Fibroblast of gingiva (primary cell): Measurements from ENCODE around the gene DTNA.

Experiments
- DNase-seq: peaks from one replicate; pipeline ENCODE4 v3.0.0-alpha.2; 2011; ENCODE audit warnings: low read depth

The DTNA gene

GRCh38 chr18:34859496-34859895 lies 149.4 kb downstream of the DTNA start:
- DNase-seq = no peak

- no peak for DNase-seq
Measured at GRCh38 chr18:34862561-34862960, 152.5 kb downstream of the DTNA start.

DNA sequence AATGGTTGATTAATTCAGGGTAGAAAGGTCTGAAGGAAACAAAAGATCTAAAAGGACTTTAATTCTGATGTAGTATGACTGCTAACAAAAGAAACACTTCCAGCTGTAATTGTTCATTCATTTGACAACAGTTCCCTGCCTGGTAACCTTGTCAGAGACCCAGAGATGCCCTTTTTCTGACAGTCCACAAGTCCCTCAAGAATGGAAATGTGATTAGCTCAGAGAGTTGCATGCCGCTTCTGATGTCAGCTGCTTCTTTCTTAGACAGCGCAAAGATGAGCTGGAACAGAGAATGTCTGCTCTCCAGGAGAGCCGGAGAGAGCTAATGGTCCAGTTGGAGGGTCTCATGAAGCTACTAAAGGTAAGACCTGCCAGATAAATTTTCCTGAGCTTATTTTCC lies 153.6 kb downstream of the DTNA start:
- DNase-seq = no peak

- DNase-seq = no peak
Measured at GRCh38 chr18:34864836-34865497, 154.9 kb downstream of the DTNA start.

GRCh38 chr18:34866310-34866709 lies 156.2 kb downstream of the DTNA start:
- DNase-seq = no peak

GRCh38 chr18:34866739-34867138 lies 156.6 kb downstream of the DTNA start:
- no peak for DNase-seq

- DNase-seq = peak; percentile 7
Measured at GRCh38 chr18:34867520-34867919, 157.4 kb downstream of the DTNA start.

DNA sequence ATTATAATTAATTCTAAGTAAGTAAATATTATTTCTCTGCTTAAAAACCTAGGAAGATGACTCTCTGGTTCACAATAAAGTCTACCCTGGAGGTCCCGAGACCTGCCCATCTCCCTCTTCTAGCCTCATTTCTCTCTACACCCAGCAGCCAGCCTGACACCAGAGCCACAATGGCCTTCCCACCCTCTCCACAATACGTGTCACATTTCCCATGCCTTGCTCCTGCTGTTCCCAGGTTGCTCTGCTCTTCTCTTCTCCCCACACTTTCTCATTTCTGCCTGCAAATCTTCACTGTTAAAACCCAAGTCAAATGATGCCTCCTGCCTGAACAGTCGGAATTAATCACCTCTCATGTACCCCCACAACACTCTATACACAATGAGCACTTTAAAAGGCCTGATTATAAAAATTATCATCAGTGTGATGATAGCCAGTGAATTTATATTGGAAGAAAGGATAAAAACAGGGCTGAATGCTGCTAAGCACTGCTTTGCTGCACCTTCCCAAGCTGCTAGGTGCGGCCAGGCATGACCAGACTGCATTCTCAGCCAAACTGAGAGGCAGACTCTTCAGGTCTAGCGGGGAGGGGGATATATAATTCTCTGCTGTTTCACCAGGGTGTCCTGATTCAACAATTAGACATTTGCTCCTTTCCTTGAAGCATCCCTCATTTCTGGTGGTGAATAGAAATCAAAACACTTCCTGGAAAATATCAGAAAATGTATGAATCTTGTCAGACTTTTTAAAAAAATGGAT lies 160.6 kb downstream of the DTNA start:
- DNase-seq = no peak

DNA sequence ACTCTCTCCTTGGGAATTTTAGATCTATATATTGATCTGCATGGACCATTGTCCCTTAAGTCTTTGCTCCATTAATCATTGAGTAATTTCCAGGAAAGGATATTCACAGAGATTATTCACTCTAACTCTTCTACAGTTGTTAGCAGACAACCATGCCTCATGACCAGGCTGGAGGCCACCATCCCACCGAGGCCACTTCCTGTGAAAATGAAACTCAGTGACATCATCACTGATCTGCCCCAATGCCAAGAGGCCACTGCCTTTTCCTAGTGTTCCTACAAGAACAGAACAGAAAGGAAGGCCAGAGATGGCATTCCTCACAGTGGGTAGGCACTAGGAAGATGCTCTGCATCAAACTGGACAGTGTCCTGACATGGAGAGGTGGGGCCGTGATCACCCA lies 161.3 kb downstream of the DTNA start:
- DNase-seq = no peak

DNA sequence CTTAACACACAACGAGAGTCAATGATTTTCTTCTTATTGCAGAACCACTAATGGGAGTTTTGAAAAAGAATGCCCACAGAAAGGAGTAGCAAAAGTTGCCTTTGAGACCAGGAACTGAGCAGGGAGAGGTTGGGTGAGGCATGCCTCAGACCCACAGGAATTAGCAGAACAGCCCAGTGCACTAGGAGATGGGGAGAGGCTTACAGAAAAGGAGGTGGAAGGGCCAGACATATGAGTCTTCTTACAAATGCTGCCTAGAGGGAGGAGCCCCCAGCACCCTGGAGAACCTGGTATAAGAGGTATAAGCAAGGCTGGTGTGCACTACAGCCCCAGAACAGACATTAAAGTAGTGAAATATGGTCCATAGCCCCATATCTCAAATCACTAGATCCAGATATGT lies 162.0 kb downstream of the DTNA start:
- DNase-seq = no peak

DNA sequence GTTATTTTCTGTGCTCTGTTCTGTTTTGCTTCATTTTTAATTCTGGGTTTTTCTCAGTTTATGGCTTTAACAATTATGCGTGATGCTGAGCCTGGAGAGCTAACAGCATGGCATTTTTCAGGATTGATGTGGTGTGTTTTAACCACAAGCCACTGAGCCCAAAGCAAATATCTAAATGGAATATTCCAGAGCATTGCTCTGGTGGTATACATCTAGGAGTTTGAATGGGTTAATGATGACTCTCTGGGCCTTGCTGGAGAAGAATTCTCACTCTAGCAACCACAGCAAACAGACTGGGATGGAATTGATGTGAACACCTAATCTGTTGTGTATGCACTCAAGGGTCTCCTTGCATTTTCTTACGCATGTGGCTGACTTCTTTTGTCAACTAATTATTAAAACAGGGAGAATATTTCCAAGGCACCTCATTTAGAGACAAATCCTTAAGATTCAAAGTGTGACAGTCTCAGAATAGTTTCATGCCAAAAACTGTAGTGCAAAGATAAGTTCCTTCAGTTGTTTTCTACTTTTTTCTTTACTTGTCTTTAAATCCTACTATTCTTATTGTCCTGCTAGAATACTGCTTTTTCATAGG lies 164.0 kb downstream of the DTNA start:
- DNase-seq = no peak

GRCh38 chr18:34875150-34875549 lies 165.1 kb downstream of the DTNA start:
- no peak for DNase-seq

DNA sequence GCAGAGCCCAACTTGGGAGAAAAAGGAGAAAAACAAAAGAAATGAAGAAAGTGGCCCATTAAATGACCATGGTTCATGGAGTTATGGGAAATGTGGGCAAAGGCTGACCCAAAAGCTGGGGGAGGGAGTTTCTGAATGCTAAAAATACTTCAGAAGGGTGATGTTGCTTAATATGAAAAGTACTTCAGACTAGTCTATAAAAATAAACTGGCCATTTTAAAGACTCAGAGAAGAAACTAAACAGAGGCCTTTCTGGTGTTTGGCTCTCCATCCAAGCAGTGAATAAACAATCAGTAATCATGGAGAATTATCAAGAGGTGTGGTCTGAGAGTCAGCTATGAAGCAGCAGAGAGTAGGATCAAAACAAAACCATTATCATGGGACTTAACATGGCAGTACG lies 170.3 kb downstream of the DTNA start:
- DNase-seq = no peak

DNA sequence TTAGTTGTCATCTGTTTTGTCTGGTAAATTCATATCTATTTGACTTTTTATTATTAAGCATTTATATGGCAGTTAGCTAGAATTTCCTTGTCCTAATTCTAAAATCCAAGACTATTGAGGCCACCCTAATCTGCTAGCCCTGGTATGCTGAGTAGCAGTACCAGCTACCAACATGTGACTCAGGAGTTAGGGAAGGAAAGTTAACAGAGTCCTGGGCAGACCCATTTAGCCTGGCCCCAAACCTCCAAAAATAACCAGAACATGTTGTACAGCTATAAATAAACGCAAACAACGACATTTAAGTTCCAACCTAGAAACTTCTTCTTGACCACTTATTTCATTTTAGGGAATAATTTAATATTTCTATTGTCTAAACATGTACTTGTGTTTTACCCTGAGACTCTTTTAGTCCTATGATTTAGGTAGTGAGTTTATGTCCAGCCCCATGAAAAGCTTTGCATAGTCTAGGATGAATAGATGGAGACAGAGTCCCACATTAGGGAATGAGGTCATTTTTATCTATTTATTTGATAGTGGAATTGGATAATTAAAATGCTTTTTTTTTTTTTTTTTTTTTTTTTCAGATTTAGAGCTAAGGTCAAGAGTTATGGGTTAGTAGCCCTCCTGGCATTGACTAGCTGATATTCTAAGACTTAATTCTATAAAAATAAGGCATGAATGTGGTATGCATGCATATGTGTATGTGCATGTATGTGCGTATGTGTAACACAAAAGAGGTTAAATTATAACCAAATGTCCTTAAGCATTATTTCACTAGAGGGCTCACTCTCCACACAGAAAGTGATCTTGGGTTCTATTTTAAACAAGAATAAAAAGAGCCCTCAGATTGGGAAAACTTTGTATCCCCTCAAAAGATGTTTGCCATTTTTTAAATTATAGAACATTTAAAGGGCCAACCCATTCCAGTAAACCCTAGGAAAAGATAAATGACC lies 171.1 kb downstream of the DTNA start:
- DNase-seq = no peak

- DNase-seq = no peak
Measured at GRCh38 chr18:34884436-34884835, 174.3 kb downstream of the DTNA start.

- DNase-seq = no peak
Measured at GRCh38 chr18:34886177-34886576, 176.1 kb downstream of the DTNA start.

DNA sequence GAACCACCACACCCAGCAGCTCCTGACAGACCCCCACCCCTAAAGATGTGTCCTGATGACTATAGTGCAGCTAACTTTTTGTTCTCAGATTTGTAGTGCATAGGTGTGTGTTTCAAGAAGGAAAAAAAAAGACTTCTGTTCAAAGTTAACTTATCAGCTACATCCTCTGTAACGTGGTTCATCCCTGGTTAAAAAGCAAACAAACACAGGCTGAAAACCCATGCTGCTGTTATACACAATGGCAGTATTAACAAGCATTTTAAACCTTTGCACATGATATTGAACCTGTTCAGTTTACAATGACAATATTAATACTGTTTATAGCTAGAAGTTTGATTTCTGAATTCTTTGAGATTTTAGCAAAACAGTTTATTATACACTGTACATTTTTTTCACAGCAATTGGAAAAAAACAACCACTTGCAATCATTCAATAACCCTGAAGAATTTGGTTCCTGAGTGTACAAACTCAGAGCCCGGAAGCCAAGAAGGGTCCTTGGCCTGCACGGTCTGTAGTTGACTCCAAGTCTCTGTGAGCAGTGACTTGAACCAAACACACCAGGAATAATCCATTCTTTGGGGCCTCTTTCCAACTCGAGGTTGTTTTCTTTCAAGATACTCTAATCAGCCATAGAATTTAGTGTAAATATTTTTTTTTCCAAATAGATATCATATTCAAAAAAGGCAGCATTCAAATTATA lies 177.9 kb downstream of the DTNA start:
- DNase-seq = no peak

DNA sequence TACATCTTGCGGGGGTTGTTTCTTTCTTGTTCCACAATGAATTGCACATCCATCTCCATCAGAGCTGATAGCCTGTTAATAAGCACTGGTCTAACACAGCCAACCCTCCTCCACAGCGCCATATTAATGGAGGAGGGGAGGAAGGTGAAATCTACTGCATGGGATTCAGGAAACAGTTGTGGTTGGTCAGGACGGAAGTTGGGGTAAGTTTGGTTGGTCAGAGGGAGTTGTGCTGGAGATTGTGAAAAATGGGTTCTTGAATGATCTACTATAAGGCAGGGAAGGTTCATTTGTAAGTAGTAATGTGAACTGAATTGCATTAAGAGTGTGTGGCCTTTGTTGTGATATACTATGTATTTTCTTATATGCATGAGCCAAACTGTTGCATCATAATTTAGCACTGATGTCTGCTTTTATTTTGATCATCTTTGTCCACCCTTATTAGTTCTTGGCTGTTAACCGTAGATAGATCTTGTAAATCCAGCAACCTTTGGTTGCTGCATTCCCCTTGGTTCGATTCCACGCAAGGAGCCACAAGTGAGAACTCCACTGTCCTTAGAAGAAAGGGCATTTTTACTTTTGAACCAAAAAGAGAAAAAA lies 180.5 kb downstream of the DTNA start:
- DNase-seq = no peak

DNA sequence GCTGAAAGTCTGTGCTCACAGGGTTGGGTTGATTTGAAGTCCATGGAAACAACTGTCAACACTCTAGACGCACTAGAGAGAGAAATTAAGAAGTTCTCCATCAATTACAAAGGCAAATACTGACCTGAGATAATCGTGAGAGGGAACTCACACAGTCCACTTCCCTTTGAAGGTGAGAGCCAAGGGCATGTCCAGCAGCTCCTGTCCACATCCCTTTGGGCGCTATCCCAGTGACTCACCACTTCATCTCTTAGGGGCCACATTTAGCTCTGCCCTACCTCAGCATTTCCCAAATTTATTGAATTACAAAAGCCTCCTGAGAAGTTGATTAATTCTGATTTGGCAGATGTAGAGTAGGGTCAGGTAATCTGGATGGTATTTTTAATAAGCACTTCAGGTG lies 182.3 kb downstream of the DTNA start:
- no peak for DNase-seq

DNA sequence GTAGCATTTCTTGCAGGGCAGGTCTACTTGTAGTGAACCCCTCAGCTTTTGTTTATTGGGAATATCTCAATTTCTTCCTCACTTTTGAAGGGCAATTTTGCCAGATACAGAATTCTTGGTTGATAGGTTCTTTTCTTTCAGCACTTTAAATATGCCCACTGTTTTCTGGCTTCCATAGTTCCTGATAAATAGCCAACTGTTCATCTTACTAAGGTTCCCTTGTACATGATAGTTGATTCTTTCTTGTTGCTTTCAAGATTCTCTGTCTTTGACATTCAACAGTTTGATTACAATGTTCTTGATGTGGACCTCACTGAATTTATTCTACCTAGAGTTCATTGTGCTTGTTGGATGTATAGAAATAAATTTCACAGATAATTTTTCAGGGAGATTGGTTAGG lies 183.1 kb downstream of the DTNA start:
- no peak for DNase-seq

GRCh38 chr18:34901299-34901698 lies 191.2 kb downstream of the DTNA start:
- DNase-seq = peak; percentile 42
